T-helper 1 cell (primary cell): ENCODE results near the gene CLIC3.
A peak's percentile ranks its signal among the peaks of the same experiment; 100 is the strongest.

ENCODE experiments used
- DNase-seq, 5 donors: peaks; one replicate each; pipeline ENCODE4 v3.0.0-alpha.2; 2012 to 2020

The CLIC3 gene

DNA sequence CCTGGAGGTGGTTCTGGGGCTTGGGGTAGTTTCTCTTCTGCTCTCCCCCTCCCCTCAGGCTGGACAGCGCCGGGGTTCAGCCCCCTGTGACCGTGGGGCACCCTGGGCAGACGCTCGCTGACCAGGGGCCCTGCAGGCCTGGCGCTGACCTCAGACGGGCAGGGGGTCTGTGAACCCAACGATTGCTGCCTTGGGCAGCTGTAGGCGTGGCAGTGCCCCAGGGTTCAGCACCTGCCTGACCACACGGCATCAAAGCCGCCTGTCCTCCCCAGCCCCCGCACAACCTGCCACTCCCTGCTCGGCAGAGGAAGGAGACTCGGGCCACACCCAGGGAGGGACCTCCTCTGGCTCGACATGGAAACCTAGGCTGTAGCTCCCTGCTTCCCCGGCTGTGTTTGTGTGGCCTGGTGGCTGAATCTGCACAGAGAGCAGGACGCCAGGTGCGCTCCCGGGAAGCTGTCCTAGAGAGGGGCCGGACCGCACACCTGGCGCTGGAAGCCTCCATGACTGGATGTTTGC lies 32.1 kb downstream of the CLIC3 start:
- DNase-seq, result no peak

DNA sequence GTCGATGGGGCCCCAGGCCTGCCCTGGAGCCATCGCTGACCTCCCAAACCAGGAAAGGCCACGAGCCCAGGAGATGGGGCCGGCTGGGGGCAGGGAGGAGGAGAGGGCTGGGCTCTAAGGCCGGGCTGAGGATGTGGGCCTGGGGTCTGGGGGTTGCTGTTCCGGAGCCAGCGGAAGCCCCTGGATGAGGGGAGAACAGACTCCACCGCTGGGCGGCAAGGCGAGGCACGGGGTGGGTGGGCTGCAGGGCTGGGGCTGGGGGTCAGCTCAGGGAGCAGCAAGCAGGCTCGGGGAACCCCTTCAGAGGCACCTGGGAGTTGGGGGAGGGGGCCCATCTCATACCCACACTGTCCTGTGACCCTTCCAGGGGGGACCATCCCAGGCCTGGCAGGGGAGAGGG lies 32.6 kb downstream of the CLIC3 start:
- DNase-seq, result no peak

DNA sequence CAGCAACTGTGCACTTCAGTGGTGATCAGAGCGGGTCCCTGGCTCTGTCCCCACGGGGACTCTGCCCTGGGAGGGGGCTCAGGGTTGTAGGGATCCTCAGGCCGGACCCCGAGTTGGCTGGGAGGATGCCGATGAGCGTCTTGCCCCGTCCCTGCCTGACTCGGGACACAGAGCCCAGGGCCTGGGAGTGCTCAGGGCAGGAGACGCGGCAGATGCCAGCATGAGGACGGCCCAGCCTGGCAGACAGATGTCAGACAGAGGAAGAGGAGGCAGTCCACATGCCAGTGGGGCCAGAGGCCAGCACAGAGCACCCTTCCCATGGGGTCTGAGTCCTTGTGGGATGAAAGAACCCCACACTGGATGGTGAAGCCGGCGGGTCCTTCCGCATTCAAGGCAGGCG lies 33.0 kb downstream of the CLIC3 start:
- DNase-seq, result no peak

DNA sequence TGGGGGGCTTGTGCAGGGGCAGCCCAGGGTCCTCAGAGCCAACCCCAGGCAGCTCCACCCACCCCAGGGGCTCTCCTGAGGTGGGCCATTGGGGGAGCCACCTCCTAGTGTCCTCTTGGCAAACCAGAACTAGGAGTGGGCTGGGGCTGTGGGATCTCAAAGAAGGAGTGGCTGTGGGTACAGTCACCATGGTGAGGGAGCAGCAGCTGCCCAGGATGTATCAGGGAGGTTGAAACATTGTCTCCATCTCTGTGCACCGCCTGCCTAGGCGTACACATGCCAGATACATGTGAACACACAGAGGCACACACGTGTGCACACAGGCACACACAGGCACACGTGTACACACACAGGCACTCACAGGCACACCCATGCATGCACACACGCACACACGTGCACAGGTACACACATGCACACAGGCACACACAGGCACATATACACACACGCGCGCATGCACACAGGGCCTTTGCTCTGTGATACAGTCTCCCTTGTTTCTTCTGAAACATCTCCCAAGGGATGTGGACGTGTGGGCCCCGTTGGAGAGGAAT lies 33.6 kb downstream of the CLIC3 start:
- no peak for DNase-seq

DNA sequence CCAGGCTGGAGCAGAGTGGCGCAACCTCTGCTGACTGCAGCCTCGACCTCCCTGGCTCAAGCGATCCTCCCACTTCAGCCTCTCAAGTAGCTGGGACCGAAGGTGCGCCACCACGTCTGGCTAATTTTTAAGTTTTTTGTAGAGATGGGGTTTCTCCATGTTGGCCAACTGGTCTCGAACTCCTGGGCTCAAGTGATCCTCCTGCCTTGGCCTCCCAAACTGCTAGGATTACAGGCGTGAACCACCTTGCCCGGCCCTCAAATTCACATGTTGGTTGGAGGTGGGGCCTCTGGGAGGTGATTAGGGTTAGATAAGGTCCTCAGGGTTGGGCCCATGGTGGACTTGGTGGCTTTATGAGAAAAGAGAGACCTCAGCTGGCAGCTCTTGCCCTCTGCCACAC lies 34.2 kb downstream of the CLIC3 start:
- DNase-seq, result no peak

DNA sequence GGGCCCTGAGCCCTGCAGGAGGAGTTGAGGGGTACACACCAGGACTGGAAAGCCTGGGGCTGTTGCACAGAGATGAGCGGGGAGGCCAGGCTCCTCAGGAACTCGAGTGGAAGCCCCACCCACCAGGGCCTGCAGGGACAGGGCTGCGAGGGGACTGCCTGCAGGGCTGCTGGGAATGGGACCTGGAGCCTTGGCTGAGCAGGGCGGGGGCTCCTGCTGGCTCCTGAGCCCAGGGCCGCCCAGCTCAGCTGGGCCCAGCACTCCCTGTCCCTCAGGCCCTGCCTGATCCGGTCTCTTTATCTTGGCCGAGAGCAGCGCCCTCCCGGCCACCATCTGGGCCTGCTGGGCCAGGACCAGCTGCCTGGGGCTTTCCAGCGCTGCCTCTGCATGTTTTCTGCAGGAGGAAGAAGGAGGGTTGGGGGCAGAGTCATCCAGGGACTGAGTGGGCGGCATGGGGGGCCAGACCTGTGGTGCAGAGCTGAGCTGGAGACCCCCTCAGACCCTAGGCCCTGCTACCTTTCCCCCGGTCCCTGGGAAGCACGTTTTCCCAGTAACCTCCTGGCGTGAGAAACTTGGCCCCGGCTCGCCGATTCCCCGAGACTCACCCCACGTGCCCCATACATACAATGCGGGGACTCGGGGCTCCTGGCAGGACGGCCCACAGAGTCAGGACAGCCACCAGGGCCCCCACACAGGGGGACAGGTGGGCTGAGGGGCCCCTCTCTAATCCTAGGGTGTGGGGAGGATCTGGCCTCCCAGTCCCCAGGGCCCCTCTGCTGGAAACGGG lies 34.9 kb downstream of the CLIC3 start:
- no peak for DNase-seq

DNA sequence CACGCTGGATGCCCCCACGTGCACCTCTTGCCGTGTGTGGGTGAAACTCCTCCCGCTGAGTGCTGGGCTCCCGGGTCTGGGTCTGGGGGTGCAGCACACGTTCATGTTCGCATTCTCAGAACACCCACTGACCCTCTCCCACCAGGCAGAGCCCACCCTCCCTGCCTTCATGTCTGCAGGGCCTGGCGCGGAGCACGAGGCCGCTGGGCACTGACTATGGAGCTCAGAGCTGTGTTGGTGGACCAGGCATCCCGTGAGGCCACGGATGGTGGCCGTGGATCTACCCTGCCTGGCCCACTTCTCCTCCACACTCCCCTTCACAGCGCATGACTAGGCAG lies 35.5 kb downstream of the CLIC3 start:
- no peak for DNase-seq

DNA sequence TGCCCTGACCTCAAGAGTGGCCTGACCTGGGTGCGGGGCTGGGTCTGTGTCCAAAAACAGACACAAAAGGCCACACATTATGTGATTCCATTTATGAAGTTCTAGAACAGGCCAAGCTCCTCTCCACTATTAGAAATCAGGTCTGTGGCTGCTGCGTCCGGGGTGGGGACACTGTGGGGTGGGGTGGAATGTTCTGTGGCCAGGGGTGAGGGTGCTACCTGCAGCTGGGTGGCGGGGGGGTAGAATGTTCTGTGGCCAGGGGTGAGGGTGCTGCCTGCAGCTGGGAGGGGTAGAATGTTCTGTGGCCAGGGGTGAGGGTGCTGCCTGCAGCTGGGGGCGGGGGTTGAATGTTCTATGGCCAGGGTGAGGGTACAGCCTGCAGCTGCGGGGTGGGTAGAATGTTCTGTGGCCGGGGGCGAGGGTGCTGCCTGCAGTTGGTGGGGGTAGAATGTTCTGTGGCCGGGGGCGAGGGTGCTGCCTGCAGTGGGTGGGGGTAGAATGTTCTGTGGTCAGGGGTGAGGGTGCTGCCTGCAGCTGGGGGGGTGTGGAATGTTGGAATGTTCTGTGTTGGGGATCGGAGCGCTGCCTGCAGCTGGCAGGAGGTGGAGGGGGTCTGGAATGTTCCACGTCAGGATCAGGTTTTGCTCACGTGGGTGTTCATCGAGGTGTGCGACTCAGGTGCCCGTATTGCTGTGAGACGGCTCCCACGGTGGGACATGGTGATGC lies 36.0 kb downstream of the CLIC3 start:
- peak in 1 of 5 donors; percentile 50 for DNase-seq

DNA sequence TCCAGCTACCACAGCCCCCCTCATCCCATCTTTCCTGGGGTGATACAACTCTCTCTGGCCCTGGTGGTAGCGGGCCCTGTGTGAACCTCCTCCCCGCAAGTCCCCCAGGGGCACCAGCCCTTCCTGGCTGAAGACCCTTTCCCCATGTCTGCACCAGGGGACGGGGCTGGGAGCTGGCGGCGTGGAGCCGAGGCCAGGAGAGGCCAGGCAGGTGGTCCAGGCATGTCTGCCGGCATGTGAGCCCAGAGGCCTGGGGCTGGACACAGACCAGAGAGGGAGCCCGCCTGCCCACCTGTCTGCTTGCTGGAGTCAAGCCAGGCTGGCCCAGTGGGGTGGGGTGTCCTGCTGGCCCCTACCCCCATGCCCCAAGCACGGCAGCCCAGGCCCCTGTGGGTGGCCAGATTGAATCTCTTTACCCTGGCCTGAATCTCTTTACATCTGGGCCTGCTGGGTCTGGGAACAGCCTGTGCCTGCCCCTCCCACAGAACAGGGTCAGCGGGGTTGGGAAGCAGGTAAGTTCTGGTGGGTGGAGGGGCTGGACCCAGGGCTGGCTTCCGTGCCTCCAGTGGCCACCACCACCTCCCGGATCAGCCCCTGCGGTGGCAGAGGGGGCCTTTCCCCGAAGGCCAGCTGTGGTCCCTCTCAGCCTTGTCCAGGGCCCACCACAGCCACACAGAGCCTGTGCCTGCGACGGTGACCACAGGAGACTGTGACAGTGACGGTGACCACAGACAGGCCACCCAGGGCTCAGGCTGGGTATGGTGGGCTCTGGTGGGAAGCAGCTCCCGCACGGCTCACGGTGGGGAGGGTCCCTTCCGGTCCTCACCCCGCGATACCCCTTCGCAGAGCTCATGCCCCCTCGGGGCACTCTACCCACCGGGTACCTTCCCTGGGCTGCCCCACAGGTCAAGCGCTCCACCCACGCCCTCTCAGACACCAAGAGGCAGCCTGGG lies 37.2 kb downstream of the CLIC3 start:
- DNase-seq, result no peak

DNA sequence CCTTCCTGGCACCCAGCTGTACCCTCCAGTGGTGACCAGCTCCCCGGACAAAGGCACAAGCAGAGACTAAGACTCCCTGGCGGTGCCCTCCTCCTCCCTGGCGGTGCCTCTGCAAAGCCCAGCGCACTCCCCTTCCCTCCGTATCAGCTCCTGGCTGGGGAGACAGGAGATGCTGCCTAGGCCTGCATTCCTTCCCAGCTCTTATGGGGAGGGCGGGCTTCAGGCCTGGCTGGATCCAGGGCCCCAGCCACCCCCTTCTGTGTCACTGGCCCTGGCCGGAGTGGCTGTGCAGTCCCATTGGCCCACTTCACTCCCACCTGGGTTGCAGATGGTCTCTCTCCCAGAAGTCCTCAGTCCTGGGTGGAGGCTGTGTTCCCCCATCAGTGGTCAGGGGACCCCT lies 37.9 kb downstream of the CLIC3 start:
- no peak for DNase-seq

DNA sequence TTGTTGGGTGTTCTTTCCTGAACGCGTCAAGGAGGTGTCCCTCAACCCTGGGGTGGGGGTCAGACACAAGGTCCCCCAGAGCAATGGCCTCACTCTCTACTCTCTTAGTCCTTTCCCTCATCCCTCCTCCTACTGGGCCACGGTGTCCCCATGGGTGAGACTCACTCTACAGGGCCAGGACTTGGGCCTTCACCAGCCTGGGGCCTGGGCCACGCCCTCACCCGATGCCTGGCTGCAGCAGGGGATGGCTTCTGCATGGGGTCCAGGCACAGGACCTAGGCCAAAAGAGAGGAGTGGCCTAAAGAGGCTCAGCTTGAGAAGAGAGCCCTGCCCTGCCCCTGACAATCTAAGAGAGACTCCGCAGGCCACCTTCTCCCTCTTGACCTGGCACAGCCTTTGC lies 38.5 kb downstream of the CLIC3 start:
- no peak for DNase-seq

DNA sequence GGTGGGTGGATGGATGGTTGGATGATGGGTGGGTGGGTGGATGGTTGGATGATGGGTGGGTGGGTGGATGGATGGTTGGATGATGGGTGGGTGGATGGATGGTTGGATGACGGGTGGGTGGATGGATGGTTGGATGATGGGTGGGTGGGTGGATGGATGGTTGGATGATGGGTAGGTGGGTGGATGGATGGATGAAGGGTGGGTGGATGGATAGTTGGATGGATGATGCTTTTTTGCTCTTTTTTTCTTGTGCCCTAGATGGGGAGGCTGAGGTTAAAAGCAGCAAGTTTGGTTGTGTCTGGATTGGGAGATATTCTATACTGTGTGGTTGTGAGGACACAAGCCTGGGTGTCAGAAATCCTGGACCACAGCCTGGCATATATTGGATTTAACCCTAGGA lies 38.9 kb downstream of the CLIC3 start:
- no peak for DNase-seq

DNA sequence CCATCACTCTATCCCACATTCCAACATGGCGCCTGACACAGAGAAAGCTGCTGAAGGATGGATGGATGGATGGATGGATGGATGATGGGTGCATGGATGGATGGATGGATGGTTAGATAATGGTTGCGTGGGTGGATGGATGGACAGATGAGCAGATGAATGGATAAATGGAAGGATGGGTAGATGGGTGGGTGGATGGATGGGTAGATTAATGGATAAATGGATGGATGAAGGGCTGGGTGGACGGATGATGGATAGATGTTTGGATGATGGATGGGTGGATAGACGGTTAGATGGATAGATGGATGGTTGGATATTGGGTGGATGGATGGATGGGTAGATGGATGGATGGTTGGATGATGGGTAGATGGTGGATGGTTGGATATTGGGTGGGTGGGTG lies 39.8 kb downstream of the CLIC3 start:
- DNase-seq, result no peak

DNA sequence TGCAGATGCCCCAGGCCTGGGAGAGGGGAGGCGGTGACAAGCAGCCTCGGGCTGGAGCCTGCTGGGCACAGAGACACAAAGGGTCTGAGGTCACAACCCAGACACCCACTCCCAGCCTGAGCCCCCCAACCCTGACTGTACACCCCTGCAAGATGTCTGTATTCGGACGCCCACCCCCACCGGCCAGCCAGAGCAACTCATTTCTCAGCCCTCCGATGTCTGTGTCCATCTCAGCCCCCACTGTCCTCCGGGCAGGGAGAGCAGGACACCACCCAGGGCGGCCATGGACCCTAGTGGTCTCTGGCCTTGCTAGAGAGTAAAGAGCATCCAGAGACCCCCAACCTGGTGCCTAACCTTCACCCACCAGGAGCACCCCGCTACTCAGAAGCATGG lies 40.4 kb downstream of the CLIC3 start:
- DNase-seq, result peak in 1 of 5 donors; percentile 10

DNA sequence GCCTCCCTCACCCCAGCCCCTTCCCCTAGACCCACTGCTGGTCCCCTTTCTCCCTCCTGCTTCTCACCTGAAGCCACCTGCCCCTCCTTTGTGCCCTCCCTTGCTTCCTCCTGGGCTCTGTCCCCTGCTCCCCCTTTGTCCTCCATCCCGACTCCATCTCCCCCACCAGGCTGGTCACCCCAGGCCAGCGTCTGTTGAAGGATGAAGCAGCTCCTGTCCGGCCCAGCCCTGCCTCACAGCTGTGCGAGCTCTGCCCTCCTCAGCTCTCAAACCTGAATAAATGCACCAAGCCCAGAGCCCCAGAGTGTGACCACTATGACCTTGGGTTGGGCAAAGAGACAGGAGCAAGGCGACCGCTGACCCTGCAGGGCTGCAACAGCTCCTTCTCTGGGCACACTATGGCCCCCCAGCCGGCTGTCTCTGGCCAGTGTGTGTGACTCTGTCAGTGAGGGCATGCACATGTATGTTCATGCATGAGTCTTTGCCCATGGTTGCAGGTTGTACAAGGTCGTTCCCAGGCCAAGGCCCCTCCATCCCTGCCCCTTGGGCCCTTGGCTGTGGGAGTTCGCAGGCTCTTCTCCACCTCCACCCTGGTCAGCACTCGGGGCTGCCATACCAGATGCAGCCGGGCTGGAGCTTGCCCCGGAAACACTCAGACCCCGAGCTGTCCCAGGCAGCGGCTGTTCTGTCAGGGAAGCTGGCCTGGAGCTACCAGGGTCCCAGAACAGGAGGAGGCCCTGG lies 41.0 kb downstream of the CLIC3 start:
- peak in 1 of 5 donors; percentile 7 for DNase-seq

DNA sequence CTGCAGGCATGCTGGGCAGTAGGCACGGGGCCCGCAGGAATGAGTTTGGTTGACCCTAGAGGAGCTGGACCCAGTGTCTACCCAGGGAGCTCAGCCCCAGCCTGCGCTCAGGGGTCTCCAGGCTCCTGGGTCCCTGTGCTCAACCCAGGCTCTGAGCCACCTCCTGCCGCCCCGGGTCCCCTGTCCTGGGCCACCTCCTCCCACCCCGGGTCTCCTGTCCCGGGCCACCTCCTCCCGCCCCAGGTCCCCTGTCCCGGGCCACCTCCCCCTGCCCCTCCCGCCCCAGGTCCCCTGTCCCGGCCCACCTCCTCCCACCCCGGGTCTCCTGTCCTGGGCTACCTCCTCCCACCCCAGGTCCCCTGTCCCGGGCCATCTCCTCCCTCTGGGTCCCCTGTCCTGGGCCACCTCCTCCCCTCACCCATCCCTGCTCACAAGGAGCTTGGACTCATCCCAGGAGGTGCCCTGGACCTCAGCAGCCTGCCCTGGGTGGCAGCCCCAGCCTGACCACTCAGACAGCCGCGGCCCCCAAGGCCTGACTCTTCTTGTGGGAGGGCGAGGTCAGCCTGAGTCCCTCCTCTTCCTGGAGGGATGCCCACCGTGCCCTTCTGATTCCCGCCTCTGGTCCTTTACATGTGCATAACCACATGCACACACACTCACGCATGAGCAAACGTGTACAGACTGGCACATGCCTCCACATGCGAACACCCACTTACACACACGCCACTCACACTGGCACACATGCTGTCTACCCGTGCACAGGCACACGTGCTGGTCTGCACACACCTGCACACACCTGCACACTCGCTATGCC lies 41.9 kb downstream of the CLIC3 start:
- DNase-seq, result peak in 2 of 5 donors; percentile 4 to 10

DNA sequence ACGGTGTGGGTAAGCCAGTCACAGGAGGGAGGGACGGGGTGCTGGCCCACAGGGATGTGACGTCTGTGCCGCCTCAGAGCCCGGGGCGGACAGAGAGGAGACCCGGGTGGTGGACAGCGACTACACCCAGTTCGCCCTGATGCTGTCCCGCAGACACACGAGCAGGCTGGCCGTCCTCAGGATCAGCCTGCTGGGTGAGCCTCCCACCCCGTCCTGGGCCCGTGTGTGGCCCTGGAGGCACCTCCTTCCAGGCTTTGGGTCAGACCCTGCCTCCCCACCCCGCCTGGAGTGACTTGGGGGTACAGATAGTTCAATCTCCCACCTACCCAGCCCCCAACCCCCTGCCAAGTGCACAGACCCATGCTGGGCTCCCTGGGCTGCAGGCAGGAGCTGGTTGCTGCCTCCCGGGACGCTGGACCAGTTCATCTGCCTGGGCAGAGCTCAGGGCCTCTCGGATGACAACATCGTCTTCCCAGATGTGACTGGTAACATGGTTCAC lies 42.5 kb downstream of the CLIC3 start:
- DNase-seq, result peak in 2 of 5 donors; percentile 6 to 8

DNA sequence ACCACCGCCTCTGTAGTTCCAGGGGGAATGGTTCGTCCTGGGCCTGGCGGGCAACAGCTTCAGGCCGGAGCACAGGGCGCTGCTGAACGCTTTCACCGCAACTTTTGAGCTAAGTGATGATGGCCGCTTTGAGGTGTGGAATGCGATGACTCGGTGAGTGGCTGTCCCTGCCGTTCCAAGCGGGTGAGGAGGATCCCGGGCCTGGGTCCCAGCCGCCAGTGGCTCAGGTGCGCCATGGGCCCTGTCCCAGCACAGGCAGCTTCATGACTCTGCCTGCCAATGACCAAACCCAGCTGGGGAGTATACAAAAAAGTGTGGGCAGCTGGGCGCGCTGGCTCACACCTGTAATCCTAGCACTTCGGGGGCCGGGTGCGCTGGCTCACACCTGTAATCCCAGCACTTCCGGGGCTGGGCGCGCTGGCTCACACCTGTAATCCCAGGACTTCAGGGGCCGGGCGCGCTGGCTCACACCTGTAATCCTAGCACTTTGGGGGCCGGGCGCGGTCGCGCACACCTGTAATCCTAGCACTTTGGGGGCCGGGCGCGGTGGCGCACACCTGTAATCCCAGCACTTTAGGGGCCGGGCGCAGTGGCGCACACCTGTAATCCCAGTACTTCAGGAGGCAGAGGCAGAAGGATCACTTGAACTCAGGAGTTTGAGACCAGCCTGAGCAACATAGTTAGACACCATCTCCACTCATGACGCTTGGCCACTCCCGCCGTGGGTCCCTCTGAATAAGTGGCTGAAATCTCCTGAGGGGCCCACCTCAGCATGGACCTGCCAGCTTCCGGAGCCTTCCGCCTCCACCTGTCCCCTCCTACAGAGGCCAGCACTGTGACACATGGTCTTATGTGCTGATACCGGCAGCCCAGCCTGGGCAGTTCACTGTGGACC lies 43.2 kb downstream of the CLIC3 start:
- peak in 1 of 5 donors; percentile 8 for DNase-seq

DNA sequence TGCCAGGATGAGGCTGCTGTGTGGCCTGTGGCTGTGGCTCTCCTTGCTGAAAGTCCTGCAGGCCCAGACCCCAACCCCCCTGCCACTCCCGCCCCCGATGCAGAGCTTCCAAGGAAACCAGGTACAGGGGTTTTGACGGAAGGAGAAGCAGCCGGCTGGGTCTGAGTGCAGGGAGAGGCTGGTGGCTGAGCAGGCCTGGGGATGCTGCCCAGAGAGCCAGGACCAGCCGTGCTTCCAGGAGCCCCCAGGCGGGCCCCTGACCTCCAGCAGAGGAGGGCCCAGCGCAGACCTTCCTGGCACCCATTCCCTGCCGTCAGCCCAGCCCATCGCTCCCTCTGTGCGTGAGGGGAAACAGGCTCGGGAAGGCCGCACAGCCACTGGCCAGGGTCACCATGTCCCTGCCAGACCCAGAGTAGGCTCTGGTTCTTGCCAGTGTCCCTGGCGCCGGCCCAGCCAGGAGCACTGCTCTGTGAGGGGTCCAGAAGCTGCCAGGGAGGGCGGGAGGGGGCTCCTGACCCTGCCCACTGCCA lies 44.0 kb downstream of the CLIC3 start:
- DNase-seq, result peak in 2 of 5 donors; percentile 5 to 10
